HepG2 (cell line): ENCODE data around the gene DNAH9. TPM values are rescaled to one million over a fixed set of nuclear protein-coding genes. Genes with fewer than 3 reads are reported as not detected.

Experiments used
- ATF2 ChIP-seq: sonication (generic); formaldehyde crosslinking; IDR thresholded peaks from 2 replicates; pipeline ENCODE4 v1.4.0; 2020; ENCODE audit warnings: missing genetic modification reagents
- BORCS8-MEF2B ChIP-seq: sonication (generic); formaldehyde crosslinking; IDR thresholded peaks from 2 replicates; pipeline ENCODE4 v1.8.0; 2022; ENCODE audit warnings: mild to moderate bottlenecking, missing genetic modification reagents
- ELF3 ChIP-seq: IDR thresholded peaks from 2 replicates; pipeline ENCODE4 v1.6.1; 2016; ENCODE audit warnings: missing genetic modification reagents, missing compliant biosample characterization
- FOXJ3 ChIP-seq: sonication (generic); formaldehyde crosslinking; IDR thresholded peaks from 2 replicates; pipeline ENCODE4 v1.4.0; 2020; ENCODE audit warnings: missing genetic modification reagents, mild to moderate bottlenecking, borderline replicate concordance
- FOXO4 ChIP-seq: sonication (generic); formaldehyde crosslinking; conservative IDR thresholded peaks from 2 replicates; pipeline ENCODE4 v1.8.1; 2023; ENCODE audit warnings: missing genetic modification reagents
- HDAC2 ChIP-seq: sonication (generic); formaldehyde crosslinking; IDR thresholded peaks from 2 replicates; pipeline ENCODE4 v1.4.0; 2020; ENCODE audit warnings: missing genetic modification reagents
- ISL2 ChIP-seq: sonication (generic); formaldehyde crosslinking; IDR thresholded peaks from 2 replicates; pipeline ENCODE4 v1.5.0; 2020; ENCODE audit warnings: missing genetic modification reagents
- JUNB ChIP-seq: sonication (generic); formaldehyde crosslinking; IDR thresholded peaks from 2 replicates; pipeline ENCODE4 v1.8.0; 2022; ENCODE audit warnings: missing genetic modification reagents, mild to moderate bottlenecking, borderline replicate concordance
- KDM3A ChIP-seq: IDR thresholded peaks from 2 replicates; pipeline ENCODE4 v1.6.1; 2018; ENCODE audit warnings: low read depth, missing compliant biosample characterization
- KLF6 ChIP-seq: IDR thresholded peaks from 2 replicates; pipeline ENCODE4 v1.8.0; 2016; ENCODE audit warnings: missing biosample characterization, missing genetic modification reagents
- NR2F2 ChIP-seq: IDR thresholded peaks from 2 replicates; pipeline ENCODE4 v1.6.1; 2012; ENCODE audit warnings: low read depth, inconsistent platforms, borderline replicate concordance
- PITX1 ChIP-seq: sonication (generic); formaldehyde crosslinking; IDR thresholded peaks from 2 replicates; pipeline ENCODE4 v1.5.1; 2020; ENCODE audit warnings: mild to moderate bottlenecking, missing genetic modification reagents
- SIN3B ChIP-seq: fragments of 150-350 bp; IDR thresholded peaks from 2 replicates; pipeline ENCODE4 v1.6.1; 2014; ENCODE audit warnings: low read length
- TEAD3 ChIP-seq: optimal IDR thresholded peaks from 2 replicates; pipeline ENCODE3; 2016; ENCODE audit warnings: borderline replicate concordance
- TFDP2 ChIP-seq: sonication (generic); formaldehyde crosslinking; IDR thresholded peaks from 2 replicates; pipeline ENCODE4 v1.4.0; 2020; ENCODE audit warnings: missing genetic modification reagents
- TOPORS ChIP-seq: sonication (generic); formaldehyde crosslinking; IDR thresholded peaks from 2 replicates; pipeline ENCODE4 v1.8.0; 2023; ENCODE audit warnings: mild to moderate bottlenecking, missing genetic modification reagents
- YY1 ChIP-seq: IDR thresholded peaks from 2 replicates; pipeline ENCODE4 v1.6.1; 2011; ENCODE audit warnings: low read length, low read depth, moderate library complexity, mild to moderate bottlenecking; ENCODE audit not compliant: insufficient read depth, insufficient replicate concordance
- ZBTB8A ChIP-seq: sonication (generic); formaldehyde crosslinking; IDR thresholded peaks from 2 replicates; pipeline ENCODE4 v1.4.0; 2020; ENCODE audit warnings: mild to moderate bottlenecking, low read depth, missing genetic modification reagents, borderline replicate concordance
- ZFAT ChIP-seq: sonication (generic); formaldehyde crosslinking; conservative IDR thresholded peaks from 2 replicates; pipeline ENCODE4 v1.8.1; 2023; ENCODE audit warnings: missing genetic modification reagents, inconsistent platforms
- ZNF12 ChIP-seq: sonication (generic); formaldehyde crosslinking; IDR thresholded peaks from 2 replicates; pipeline ENCODE4 v1.5.0; 2020; ENCODE audit warnings: missing genetic modification reagents
- ZNF138 ChIP-seq: sonication (generic); formaldehyde crosslinking; IDR thresholded peaks from 2 replicates; pipeline ENCODE4 v1.5.0; 2020; ENCODE audit warnings: mild to moderate bottlenecking, low read depth, missing genetic modification reagents
- ZNF432 ChIP-seq: sonication (generic); formaldehyde crosslinking; IDR thresholded peaks from 2 replicates; pipeline ENCODE4 v1.5.0; 2020; ENCODE audit warnings: missing genetic modification reagents, mild to moderate bottlenecking, borderline replicate concordance
- ZNF496 ChIP-seq: sonication (generic); formaldehyde crosslinking; IDR thresholded peaks from 2 replicates; pipeline ENCODE4 v1.8.1; 2023; ENCODE audit warnings: mild to moderate bottlenecking, moderate library complexity, missing genetic modification reagents; ENCODE audit not compliant: insufficient replicate concordance
- ZNF572 ChIP-seq: sonication (generic); formaldehyde crosslinking; IDR thresholded peaks from 2 replicates; pipeline ENCODE4 v1.5.1; 2020; ENCODE audit warnings: mild to moderate bottlenecking, missing genetic modification reagents
- ZNF576 ChIP-seq: sonication (generic); formaldehyde crosslinking; IDR thresholded peaks from 2 replicates; pipeline ENCODE4 v1.4.0; 2020; ENCODE audit warnings: mild to moderate bottlenecking, missing genetic modification reagents
- ZNF672 ChIP-seq: sonication (generic); formaldehyde crosslinking; IDR thresholded peaks from 2 replicates; pipeline ENCODE4 v1.8.1; 2022; ENCODE audit warnings: missing genetic modification reagents
- ZNF749 ChIP-seq: sonication (generic); formaldehyde crosslinking; IDR thresholded peaks from 2 replicates; pipeline ENCODE4 v1.8.0; 2022; ENCODE audit warnings: mild to moderate bottlenecking, missing genetic modification reagents, moderate library complexity, borderline replicate concordance
- polyA plus RNA-seq, 8 experiments: library from polyadenylated mRNA; depleted of rRNA in 3 of 8; stranded (reverse) in 7 of 8; unstranded in 1 of 8; fragments of >200 nt; fragmentation: Illumina TruSeq in 4 of 8; extraction: Trizol in 4 of 8; gene quantifications; 2 replicates each; pipeline versions ENCODE4 v1.2.1 to v1.2.3, GENCODE V29; 2011 to 2016; ENCODE audit warnings: low read depth in 4 of 8, missing spikeins in 1 of 8, mixed read lengths in 1 of 8; ENCODE audit not compliant: insufficient read depth in 1 of 8
- total RNA-seq, 5 experiments: library from RNA; depleted of rRNA; stranded (reverse); fragments of >200 nt; fragmentation: Illumina TruSeq; extraction: Trizol; gene quantifications; 2 replicates each; pipeline ENCODE4 v1.2.3, GENCODE V29; 2016; ENCODE audit warnings: low read depth in 1 of 5

DNAH9 gene
- total and polyA plus RNA-seq, 2 of the 13 experiments (the other 11 are each of a cell fraction or from before 2014, with no cell fraction given) = not detected

- TF ChIP-seq HDAC2 (CRISPR knock-in tag) (peak; percentile 22; the same call in 1 of the 2 replicates), BORCS8-MEF2B (CRISPR knock-in tag) (peak; percentile 64), PITX1 (CRISPR knock-in tag) (peak; percentile 15; the same call in 1 of the 2 replicates), TEAD3 (CRISPR knock-in tag) (peak; percentile 11), ZNF12 (CRISPR knock-in tag) (0 out of 2 replicates have a peak, but pooled peaks have one; percentile 25), ZNF572 (CRISPR knock-in tag) (peak; percentile 66; the same call in 1 of the 2 replicates), FOXJ3 (no peak), ATF2 (CRISPR knock-in tag) (no peak), ZNF672 (CRISPR knock-in tag) (no peak), ELF3 (CRISPR knock-in tag) (peak; percentile 93), ZFAT (CRISPR knock-in tag) (no peak), FOXO4 (no peak), ZNF432 (CRISPR knock-in tag) (no peak), ZNF749 (CRISPR knock-in tag) (no peak), KDM3A (CRISPR knock-in tag) (no peak), YY1 (peak; percentile 89), TFDP2 (CRISPR knock-in tag) (peak; percentile 52), SIN3B (no peak), TOPORS (peak; percentile 81), ZNF496 (CRISPR knock-in tag) (no peak), ZNF138 (CRISPR knock-in tag) (peak; percentile 31; the same call in 1 of the 2 replicates), ISL2 (CRISPR knock-in tag) (0 out of 2 replicates have a peak, but pooled peaks have one; percentile 15), ZNF576 (CRISPR knock-in tag) (no peak), KLF6 (CRISPR knock-in tag) (no peak; the same call in 1 of the 2 replicates), ZBTB8A (no peak), NR2F2 (0 out of 2 replicates have a peak, but pooled peaks have one; percentile 5), JUNB (no peak; the same call in 1 of the 2 replicates)
These were observed 399.1 kb downstream of the DNAH9 start, which contains the start of gene ZNF18 (continued) for GRCh38 chr17:11997147-11997971.
